ENCODE data around the gene MLLT1. TPM values are rescaled to one million over a fixed set of nuclear protein-coding genes. Genes with fewer than 3 reads are reported as not detected.

Gene MLLT1
- total and polyA plus RNA-seq, 10 of the 15 experiments (the other 5 are each of a cell fraction or from before 2014, with no cell fraction given) = 0.16 to 61.1 (median 8.5) TPM

DNA sequence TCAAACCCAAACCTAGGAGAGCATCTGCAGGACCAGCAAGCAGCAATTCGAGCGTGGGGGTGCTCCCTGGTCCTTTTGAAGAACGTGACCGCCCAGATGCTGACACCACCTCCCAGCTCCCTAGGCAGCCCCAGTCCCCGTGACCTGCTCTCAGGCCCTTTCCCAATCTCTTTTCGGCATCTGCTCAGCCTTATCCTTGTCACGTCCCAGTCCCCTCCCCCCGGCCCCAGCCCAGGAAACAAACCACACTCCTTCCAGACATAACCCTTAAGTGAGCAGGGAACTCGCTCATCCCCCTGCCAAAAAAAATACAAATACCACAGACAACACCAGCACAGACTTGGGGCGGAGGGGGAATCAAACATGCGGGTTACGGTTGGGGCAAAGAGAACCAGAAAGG lies 3.3 kb downstream of the MLLT1 start (continued):
- no peak for TF ChIP-seq SUZ12 (IDR thresholded peaks at IDR 0.05; ENCODE audit: unreplicated experiment)
- no peak for TF ChIP-seq BMI1 (IDR thresholded peaks at IDR 0.05; ENCODE audit: borderline replicate concordance)
- TF ChIP-seq PAX8 (IDR thresholded peaks at IDR 0.05) = no peak
- no peak for TF ChIP-seq SMC3 (IDR thresholded peaks at IDR 0.05; ENCODE audit: borderline replicate concordance, low read length)
- TF ChIP-seq, protein P1, sequence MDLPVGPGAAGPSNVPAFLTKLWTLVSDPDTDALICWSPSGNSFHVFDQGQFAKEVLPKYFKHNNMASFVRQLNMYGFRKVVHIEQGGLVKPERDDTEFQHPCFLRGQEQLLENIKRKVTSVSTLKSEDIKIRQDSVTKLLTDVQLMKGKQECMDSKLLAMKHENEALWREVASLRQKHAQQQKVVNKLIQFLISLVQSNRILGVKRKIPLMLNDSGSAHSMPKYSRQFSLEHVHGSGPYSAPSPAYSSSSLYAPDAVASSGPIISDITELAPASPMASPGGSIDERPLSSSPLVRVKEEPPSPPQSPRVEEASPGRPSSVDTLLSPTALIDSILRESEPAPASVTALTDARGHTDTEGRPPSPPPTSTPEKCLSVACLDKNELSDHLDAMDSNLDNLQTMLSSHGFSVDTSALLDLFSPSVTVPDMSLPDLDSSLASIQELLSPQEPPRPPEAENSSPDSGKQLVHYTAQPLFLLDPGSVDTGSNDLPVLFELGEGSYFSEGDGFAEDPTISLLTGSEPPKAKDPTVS (IDR thresholded peaks at IDR 0.05; ENCODE audit: low read depth, low read length) = no peak
- no peak for TF ChIP-seq CBFB (IDR thresholded peaks at IDR 0.05; ENCODE audit: low read depth)

DNA sequence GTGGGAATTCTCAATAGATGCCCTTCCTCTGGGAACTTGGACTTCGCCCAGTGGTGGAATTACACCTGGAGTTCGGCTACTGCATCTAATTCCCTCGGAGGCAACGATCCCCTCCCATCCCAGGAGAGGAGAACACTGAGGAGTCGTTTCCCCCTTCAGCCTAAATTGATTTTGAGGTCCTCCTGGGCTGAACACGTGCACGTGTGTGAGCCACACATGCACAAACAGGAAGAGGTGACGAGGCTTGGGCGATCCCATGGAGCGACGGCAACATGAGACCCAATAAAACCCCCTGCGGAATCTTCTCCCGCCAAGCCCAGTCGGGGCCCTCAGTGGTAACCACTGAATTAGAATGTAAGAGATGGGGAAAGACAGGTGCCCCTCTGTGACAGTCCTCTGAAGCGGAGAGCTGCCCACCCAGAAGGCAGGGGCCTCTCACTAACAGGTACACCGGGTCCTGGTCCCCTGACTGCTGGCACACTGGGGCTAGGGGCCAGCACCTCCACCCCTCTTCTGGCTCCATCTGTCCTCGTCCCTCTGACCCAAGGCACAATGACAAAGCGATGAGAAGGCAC lies 4.5 kb downstream of the MLLT1 start:
- FAIRE-seq (no peak), DNase-seq (ENCODE audit: low read depth, low spot score) (no peak), ATAC-seq (no peak)
- no peak overlapping the region for H3K27ac ChIP-seq (ENCODE audit: control insufficient read depth, insufficient read depth)
- H2AFZ ChIP-seq (ENCODE audit: control insufficient read depth, low read depth, low read length) = no peak overlapping the region
- no peak overlapping the region for H3K4me3 ChIP-seq
- H3K4me2 ChIP-seq (ENCODE audit: control insufficient read depth, insufficient read depth) = no peak overlapping the region
- H3K27me3 ChIP-seq (replicated peaks in 1 of 2; ENCODE audit: control insufficient read depth in 2 of 2, insufficient read depth in 2 of 2, low read length in 1 of 2) = no peaks in the 10 kb centered on the region
- peaks cover 60% of the 10 kb centered on the region for H3K79me2 ChIP-seq (ENCODE audit: control insufficient read depth, insufficient read depth, low read length)
- H3K9ac ChIP-seq (ENCODE audit: control insufficient read depth, insufficient read depth, low read length) = no peak overlapping the region
- peaks cover 9% of the 10 kb centered on the region; the same call in 1 of the 2 replicates for H3K4me1 ChIP-seq (ENCODE audit: control insufficient read depth, insufficient read depth, low read length)
- BruUV-seq (replicated peaks) = no TSS peak
- intact Hi-C loops (cut with micrococcal nuclease; ENCODE audit: unreplicated experiment) = no loop called here
- ChIA-PET RAD21 (ENCODE audit: unreplicated experiment) (no interaction called here), POLR2A (no interaction called here), CTCF (no interaction called here), SMC1A (ENCODE audit: uncharacterized antibody, unreplicated experiment) (no interaction called here)
- 86% methylated on average over 18 of the region's 18 CpGs for WGBS (ENCODE audit: insufficient coverage, insufficient replicate concordance, low lambda C conversion rate, missing lambda C conversion rate)
- peaks cover 0 to 1% of the 10 kb centered on the region in 2 experiments; a peak in 1 of 4 replicates for H3K36me3 ChIP-seq (ENCODE audit: control insufficient read depth in 2 of 2, insufficient read depth in 2 of 2, low read length in 1 of 2)
- H4K20me1 ChIP-seq (ENCODE audit: control insufficient read depth, insufficient read depth) = no peaks in the 10 kb centered on the region; the same call in 1 of the 2 replicates
- no peak for TF ChIP-seq PBX3 (IDR thresholded peaks at IDR 0.05; ENCODE audit: insufficient replicate concordance, low read depth, low read length)
- TF ChIP-seq SMAD5 (IDR thresholded peaks at IDR 0.05; ENCODE audit: low read depth) = no peak
- no peak for TF ChIP-seq JUND (IDR thresholded peaks at IDR 0.05; ENCODE audit: low read depth, low read length)
- TF ChIP-seq HCFC1 (IDR thresholded peaks at IDR 0.05; ENCODE audit: low read length) = no peak
- TF ChIP-seq WRNIP1 (IDR thresholded peaks at IDR 0.05; ENCODE audit: borderline replicate concordance, low read depth, low read length) = no peak
- in situ Hi-C loops (cut with MboI) = no loop called here
- no peaks in the 10 kb centered on the region for H3K9me3 ChIP-seq (replicated peaks; ENCODE audit: control insufficient read depth, insufficient read depth, low read length)
